Endometrial microvascular endothelial cells (primary cell): ENCODE data around the gene BRSK1. TPM values are rescaled to one million over a fixed set of nuclear protein-coding genes. Genes with fewer than 3 reads are reported as not detected.

Source experiments
- in situ Hi-C: cut with HindIII; loops from 2 replicates; pipeline ENCODE4 v1.10.0; 2017; ENCODE audit warnings: low sequenced_read_pairs, low pct_unique_long_range_greater_than_20kb; ENCODE audit errors: inconsistent ontology term
- total RNA-seq: library from RNA; depleted of rRNA; stranded (reverse); fragments of >200 nt; gene quantifications from one replicate; pipeline ENCODE4 v1.2.3, GENCODE V29; 2015; ENCODE audit errors: inconsistent ontology term

The BRSK1 gene
- total RNA-seq, 1 donor from 2014 or later: 1.1 TPM

- in situ Hi-C loops: no loop called here
These were observed 62.3 kb downstream of the BRSK1 start for GRCh38 chr19:55345818-55346724.

GRCh38 chr19:55346725-55347441 is 63.1 kb downstream of the BRSK1 start:
- in situ Hi-C loops: no loop called here

DNA sequence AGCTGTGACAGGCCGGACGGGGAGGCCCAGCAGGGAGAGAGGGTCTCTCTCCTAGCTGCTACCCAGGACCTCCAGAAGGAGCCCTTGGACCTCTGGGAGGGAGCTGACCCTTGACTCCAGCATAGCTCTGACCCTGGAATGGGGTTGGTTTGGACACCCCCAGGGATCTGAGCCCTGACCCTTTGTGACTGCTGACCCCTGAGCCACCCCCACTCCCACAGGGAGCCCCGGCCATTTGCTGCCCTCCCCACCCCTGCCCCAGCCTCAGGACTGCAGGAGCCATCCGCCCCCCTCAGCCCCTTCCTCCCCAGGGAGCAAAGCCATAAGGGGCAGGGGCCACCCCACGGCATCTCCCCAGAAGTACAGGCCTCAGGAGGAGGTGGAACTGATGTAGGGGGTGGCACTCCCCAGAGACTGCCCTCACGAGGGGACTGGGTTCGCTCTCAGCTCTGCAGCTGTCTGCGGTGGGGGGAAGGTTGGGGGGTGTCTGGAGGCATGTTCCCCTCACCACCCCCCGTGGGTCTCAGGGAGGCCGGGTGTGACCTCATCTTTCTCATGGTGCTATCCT is 63.7 kb downstream of the BRSK1 start:
- in situ Hi-C loops: no loop called here

- in situ Hi-C loops: no loop called here
These were observed 64.7 kb downstream of the BRSK1 start for GRCh38 chr19:55348317-55349034.

DNA sequence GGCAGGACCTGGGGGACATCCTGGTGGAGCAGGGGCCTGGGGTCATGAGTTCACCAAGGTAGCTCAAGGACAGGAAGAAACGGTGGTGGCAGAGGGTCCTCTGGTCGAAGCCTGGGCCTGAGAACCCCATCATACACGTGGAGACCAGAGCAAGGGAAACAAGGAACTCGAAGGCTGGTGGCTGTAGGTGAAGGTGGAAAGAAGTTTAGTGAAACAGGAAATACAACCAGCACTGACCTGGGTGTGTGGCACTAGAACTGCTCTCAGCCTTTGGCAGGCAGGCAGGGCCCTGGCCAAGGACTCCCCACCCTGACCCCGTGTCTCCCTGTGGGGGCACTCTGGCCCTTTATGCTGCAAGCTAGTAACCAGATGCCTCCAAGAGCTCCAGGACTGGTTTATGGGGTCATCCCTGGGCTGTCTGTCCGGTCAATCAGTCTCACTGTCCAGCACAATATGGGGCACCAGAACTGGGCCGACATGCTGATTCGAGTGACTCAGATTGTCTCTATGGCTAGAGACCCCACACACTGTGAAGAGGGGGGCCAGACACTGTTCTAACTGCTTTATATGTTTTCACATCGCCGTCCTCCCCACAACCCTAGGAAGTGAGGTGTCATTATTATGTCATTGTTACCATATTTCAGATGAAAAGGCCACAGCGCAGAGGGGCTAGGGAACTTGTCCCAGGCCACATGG is 67.0 kb downstream of the BRSK1 start:
- in situ Hi-C loops: loop anchor here (10.0 kb wide), 1 partner anchor 56 kb away; no protein-coding TSS in a partner anchor

- in situ Hi-C loops: loop anchor here (10.0 kb wide), 1 partner anchor 57 kb away; no protein-coding TSS in a partner anchor
These were observed 68.2 kb downstream of the BRSK1 start for GRCh38 chr19:55352040-55352439.

DNA sequence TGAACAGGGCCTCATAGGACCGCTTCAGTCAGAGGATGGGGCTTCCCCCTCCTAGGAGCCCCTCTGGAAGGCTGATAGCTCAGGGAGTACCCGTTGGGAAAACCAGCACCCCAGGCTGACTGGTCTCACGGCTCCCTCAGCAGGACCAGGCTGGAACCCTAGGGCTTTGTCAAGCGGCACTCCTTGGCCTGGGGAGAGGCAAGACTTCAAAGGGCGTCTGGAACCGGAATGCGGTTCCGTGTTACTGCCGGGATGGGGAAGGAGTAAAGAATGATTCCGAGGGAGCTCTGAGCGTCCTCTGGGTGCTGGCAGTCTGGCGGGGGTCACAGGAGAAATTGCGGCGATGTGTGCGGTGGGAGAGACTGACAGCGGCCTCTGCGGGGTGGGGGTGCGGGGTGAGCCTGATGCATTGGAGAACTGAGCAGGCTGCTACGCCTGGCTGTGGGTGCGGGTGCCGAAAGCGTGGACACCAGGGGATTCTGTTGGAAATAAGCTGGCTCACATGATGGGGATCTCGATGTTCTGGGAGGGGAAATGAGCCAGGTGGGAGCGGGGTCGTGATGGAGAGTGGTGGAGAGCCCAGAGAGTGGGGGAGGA is 68.8 kb downstream of the BRSK1 start:
- in situ Hi-C loops: loop anchor here (10.0 kb wide), 1 partner anchor 58 kb away; no protein-coding TSS in a partner anchor

GRCh38 chr19:55353356-55353802 is 69.6 kb downstream of the BRSK1 start:
- in situ Hi-C loops: loop anchor here (10.0 kb wide), 1 partner anchor 59 kb away; no protein-coding TSS in a partner anchor

DNA sequence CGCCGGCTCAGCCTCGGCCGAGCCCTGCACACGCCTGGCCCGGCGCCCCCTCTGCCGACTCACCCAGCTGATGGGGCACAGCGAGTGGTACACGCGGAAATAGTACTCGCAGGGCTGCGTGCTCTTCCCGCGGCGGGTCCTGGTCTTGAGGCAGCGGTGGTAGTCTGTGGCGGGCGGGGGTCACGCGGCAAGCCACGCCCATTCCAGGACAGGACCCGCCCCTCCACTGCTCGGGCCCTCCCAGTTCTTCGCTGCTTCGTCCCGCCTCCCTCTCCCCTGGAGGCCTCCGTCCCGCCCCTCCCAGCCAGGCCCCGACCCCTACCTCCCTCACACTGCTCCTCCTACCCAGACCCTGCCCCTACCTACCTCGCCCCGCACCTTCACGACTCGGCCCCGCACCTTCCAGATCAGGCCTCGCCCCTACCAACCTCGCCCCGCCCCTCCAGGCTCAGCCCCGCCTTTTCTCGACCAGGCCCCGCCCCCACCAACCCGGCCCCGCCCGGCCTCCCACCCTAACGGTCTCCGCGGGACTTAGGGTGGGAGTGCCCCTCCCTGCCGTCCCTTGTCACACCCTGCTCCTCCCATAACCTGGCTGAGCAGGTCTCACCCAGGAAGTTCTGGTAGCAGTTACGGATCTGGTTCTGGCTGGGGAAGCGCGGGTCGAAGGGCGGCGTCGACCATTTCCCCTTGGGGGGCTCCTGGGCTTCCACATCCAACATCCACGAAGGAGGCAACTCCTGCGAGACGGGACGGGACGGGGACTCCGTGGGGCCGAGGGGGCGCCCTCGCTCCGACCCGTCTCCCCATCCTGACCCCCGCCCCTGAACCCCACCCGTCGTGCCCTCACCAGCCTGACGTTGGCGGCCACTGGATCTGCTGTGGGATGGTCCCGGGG is 70.3 kb downstream of the BRSK1 start:
- in situ Hi-C loops: loop anchor here (10.0 kb wide), 1 partner anchor 59 kb away; no protein-coding TSS in a partner anchor

- in situ Hi-C loops: loop anchor here (10.0 kb wide), 1 partner anchor 60 kb away; no protein-coding TSS in a partner anchor
These were observed 71.0 kb downstream of the BRSK1 start, which contains the start of gene COX6B2 for GRCh38 chr19:55354698-55355212. Gene COX6B2, minus strand, starts transcription at chr19:55354719. Its CDS starts 198 bp downstream, at chr19:55354521.

DNA sequence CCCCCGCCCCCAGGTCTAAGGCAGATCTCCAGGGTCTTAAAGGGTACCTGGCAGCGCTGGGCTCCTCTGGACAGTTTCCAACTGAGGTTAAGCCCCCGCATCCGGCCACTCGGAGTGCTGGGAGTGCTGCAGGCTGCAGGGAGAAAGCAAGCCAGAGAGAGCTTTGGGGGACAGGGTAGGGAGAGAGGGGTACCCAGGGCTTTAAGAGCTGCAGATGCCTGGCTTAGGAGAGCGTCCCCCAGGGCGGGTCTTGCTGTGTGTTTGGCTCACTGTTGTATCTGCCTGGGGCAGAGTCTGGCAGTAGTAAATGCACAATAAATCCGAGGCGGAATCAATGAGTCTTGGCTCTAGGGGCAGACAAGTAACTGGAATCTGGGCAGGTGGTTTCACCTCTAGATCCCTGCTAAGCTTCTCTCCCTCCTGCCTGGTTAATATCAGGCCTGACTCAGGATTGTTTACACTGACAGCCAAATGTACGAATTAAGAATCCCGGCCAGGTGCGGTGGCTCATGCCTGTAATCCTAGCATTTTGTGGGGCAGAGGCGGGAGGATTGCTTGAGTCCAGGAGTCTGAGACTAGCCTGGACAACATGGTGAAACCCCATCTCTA is 71.5 kb downstream of the BRSK1 start:
- in situ Hi-C loops: loop anchor here (10.0 kb wide), 1 partner anchor 61 kb away; no protein-coding TSS in a partner anchor

DNA sequence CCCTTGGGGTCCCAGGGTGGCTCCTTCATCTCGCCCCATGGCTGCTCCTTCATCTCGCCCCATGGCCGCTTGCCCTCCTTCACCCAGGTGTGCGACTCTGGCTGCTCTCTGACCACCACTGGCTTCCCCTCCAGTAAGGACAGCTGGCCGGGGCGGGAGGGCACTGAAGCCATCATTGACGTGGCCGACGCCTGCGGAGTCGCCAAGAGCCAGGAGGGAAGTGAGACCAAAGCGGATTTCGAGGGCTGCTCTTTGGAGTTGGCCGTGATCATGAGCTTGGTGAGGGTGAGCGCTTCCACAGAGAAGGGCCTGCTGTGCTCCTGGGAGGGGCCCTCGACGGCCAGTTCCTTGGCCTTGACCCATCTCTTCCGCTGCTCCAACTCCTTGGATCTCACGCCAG is 74.7 kb downstream of the BRSK1 start:
- in situ Hi-C loops: loop anchor here (10.0 kb wide), 1 partner anchor 64 kb away; no protein-coding TSS in a partner anchor

GRCh38 chr19:55358943-55359908 is 75.4 kb downstream of the BRSK1 start:
- in situ Hi-C loops: loop anchor here (10.0 kb wide), 1 partner anchor 64 kb away; no protein-coding TSS in a partner anchor

DNA sequence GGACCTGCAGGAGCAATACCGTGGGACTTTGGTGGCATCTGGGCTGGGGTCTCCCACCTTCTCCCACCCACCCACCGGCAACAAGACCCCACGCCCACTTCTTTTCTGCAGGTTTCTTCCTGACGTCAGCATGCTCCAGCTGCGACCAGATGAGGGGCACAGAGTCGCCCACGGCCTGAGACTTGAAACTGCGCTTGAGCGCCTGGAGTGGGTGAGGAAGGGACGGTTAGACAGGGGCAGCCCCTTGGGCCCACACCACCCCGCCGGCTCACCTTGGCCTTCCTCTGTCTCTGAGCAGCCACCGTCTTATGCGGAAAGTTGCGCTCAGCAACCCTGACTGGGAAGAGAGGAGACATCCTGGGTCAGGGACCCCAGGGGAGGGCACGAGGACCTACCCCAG is 77.1 kb downstream of the BRSK1 start:
- in situ Hi-C loops: no loop called here
